EH (cell line): ENCODE measurements around the gene FAM181B.

Experiments used
- DNase-seq: peaks from one replicate; pipeline ENCODE4 v3.0.0-alpha.2; 2015; ENCODE audit warnings: low read depth

The FAM181B gene, protein sequence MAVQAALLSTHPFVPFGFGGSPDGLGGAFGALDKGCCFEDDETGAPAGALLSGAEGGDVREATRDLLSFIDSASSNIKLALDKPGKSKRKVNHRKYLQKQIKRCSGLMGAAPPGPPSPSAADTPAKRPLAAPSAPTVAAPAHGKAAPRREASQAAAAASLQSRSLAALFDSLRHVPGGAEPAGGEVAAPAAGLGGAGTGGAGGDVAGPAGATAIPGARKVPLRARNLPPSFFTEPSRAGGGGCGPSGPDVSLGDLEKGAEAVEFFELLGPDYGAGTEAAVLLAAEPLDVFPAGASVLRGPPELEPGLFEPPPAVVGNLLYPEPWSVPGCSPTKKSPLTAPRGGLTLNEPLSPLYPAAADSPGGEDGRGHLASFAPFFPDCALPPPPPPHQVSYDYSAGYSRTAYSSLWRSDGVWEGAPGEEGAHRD

DNA sequence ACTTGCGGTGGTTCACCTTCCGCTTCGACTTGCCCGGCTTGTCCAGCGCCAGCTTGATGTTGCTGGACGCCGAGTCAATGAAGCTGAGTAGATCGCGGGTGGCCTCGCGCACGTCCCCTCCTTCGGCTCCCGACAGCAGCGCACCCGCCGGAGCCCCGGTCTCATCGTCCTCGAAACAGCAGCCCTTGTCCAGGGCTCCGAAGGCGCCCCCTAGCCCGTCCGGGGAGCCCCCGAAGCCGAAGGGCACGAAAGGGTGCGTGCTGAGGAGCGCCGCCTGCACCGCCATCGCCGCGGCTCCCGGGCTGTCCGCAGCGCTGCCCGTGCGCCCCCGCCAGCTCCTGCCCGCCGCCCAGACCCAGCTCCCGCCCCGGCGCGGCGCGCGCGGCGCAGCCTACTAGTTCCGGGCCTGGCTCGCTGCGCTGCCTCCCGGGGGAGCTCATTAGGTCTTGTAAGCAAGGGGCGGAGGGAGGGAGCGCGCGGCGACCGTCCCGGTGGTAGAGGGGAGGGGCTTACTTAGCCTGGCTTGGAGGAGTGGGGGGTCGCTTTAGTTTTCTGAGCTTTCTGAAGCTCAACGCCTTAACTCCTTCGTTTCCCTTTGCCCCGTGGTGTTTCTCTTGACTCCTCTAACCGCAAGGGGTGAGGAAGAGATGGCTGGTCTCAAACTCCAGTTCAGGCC lies at the start of gene FAM181B:
Gene FAM181B (minus strand): TSS at position 421 of the 676 bp plus-strand sequence. CDS start 135 bp downstream, at position 286.
- no peak for DNase-seq

DNA sequence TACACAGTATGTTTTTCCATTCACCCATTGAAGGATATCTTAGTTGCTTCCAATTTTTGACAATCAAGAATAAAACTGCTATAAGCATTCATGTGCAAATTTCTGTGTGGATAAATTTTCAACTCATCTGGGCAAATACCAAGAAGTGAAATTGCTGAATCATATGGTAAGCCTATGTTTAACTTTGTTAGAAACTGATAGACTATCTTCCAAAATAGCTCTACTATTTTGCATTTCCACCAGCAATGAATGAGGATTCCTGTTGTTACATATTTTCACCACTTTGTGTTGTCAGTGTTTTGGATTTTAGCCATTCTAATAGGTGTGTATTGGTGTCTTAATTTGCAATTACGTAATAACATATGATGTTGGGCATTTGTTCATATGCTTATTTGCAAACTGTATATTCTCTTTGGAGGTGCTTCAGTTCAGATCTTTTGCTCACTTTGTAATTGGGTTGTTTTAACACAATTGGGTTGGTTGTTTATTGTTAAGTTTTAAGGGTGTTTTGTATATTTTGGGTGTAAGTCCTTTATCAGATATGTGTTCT lies 49.2 kb upstream of the FAM181B start:
- no peak for DNase-seq

DNA sequence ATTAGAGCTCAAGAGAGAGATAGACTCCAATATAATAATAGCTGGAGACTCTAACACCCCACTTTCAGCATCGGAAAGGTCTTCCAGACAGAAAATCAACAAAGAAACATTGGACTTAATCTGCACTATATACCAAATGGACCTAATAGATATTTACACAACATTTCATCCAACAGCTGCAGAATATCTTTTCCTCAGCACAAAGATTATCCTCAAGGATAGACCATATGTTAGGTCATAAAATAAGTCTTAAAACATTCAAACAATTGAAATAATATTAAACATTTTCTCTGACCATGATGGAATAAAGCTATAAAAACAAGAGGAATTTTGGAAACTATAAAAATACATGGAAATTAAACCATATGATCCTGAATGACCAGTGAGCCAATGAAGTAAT lies 45.1 kb upstream of the FAM181B start:
- no peak for DNase-seq

DNA sequence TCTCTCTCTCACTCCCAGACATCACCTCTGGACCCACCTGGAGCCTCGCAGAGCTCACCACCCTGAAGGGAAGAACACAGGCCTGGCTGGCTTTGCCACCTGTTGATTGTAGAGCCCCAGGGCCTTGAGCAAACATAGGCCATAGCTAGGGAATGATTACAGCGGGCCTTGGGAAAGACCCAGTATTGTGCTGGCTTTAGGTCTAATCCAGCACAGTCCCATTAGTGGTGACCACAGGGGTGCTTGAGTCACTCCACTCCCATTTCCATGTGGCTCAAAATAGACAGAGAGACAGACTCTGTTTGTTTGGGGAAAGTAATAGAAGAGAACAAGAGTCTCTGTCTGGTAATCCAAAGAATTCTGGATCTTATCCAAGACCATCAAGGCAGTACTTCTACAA lies 42.7 kb upstream of the FAM181B start:
- DNase-seq = peak; percentile 57

DNA sequence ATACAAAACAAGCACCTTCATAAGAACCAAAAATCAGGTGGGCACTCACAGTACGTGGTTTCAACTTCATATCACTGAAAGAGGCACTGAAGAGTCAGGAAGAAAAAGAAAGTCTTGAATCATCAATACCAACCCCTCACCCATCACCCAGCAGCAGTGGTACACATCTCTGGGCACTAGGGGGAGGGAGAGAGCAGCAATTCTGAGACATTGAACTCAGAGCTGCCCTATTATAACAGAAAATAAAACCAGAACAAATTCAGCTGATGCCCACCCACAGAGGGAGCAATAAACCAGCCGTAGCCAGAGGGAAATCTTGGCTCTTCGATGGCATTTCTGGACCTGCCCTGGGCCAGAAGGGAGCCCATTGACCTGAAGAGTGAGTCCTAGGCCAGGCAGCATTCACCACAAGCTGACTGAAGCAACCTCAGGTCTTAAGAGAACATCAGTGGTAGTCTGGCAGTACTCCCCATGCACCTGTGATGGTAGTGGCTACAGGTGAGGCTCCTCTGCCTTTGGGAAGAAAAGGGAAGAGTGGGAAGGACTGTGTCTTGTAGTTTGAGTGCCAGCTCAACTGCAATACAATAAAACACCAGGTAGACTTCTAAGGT lies 42.2 kb upstream of the FAM181B start:
- DNase-seq = peak; percentile 67

DNA sequence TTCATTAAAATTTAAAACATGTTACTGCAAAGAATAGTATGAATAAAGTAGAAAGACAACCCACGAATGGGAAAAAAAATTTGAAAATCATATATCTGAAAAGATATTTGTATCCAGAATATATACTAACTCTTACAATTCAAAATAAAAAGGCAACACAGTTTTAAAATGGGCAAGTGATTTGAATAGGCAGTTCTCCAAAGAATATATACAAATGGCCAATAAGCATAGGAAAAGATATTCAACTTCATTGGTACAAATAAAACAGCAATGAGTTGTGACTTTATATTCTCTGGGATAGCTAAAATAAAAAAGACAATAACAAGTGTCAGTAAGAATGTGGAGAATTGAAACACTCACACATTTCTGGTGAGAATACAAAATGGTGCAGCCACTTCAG lies 41.6 kb upstream of the FAM181B start:
- no peak for DNase-seq

DNA sequence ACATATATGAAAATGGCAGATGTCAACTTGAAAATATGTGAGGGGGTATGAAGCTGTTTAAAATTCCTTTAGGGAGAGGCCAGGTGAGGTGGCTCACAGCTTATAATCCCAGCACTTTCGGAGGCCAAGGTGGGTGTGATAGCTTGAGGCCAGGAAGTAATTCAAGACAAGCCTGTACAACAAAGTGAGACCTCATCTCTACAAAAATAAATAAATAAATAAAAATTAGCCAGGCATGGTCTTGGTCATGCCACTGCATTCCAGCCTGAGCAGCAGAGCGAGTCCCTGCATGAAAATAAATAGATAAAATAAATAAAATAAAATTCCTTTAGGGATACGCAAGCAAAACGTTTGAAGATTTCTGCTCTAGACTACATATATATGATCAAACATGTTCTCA lies 38.1 kb upstream of the FAM181B start:
- DNase-seq = no peak

DNA sequence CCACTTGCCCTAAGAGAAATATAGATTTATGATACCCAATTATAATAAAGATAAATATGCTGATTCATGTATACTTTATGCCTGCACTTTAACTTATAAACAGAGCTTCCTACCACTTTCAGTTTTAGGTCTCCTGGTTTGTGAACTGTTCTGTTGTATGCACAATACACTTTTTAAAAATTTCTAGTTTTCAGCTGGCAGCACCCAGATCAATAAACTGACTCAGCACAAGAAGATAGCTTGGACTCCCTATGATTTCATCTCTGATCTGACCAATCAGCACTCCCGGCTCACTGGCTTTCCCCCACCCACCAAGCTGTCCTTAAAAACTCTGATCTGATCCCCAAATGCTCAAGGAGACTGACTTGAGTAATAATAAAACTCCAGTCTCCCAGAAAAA lies 33.5 kb upstream of the FAM181B start:
- no peak for DNase-seq

DNA sequence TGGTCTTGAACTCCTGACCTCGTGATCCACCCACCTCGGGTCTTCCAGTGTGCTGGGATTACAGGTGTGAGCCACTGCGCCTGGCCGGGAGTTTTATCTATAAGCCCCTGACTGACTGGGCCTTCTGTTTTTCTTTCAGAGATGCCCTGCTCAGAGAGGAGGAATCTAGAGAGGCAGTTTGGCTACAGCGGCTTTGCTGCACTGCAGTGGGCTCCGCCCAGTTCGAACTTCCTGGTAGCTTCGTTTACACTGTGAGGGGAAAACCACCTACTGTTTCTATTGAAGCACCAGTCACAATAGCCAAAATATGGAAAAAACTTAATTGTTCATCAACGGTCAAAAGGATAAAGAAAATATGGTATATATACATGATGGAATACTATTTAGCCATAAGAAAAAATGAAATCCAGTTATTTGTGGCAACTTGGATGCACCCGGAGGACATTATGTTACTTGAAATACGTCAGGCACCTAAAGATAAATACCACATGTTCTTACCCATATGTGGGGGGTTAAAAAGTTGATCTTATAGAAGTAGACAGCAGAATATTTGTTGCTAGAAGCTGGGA lies 31.9 kb upstream of the FAM181B start:
- no peak for DNase-seq

DNA sequence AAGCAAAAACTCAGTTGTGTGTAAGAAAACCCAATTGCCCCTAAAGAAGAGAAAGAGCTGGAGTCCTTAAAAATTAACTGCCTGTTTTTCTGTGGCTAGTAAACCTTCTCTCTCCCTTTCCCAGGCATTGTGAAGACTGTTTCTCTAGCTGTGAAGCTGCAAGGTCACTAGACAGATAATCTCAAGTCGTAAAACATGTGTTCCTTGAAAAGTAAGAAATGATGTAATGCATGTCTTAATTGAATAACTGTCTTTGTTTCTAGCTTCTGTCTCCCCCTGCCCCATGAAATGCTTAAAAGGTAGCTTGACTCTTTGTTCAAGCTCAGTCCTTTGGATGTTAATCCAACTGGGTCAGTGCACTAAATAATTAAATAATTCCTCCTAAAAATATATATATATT lies 29.5 kb upstream of the FAM181B start:
- DNase-seq = no peak

DNA sequence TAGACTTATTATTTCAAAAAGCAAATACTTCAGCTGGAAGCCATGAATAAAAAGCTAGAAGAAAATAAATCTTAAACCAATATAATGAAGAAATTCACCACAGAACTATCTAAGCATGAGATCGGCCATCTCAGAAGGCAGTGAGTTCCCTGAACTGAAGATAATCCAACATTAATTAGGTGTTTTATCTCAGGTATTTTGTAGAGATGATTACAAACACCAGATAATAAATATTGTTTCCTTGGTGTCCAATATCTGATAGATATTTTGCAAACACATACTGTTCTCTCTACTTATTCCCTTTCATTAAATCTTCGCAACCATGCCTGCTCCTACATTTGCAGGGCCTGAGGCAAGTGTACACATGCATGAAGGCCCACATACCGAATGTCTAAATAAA lies 26.0 kb upstream of the FAM181B start:
- no peak for DNase-seq

DNA sequence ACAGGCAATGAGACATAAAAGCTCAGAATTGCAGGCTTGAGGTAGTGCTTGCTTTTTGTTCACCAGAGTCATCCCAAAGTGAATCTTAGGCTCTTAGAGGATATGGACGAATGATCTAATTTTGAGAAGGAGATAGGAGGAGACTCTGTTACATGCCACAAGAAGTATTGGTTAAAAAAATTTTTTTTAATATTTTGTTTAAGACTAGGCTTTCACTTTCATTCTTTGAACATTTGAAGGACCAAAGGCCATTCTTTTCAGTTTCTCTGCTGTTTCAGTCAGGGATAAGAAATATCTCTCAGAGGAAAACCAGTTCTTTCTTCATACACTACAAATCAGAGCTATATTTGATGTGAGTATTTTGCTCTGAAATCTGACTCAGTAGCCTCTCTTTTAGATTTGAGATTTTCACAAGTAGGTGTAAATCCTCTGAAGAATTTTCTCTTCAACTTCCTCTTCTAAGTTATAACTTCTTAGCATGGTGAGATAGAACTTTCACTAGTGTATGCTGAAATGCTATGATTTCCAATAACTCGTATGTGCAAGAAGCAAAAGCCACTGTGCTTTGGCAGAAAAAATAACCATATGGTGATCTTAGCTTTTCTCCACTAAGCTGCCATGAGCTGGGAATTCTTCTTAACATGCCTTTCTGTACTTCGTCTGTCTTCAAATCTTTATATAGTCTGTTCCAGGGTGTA lies 24.1 kb upstream of the FAM181B start:
- DNase-seq = no peak

DNA sequence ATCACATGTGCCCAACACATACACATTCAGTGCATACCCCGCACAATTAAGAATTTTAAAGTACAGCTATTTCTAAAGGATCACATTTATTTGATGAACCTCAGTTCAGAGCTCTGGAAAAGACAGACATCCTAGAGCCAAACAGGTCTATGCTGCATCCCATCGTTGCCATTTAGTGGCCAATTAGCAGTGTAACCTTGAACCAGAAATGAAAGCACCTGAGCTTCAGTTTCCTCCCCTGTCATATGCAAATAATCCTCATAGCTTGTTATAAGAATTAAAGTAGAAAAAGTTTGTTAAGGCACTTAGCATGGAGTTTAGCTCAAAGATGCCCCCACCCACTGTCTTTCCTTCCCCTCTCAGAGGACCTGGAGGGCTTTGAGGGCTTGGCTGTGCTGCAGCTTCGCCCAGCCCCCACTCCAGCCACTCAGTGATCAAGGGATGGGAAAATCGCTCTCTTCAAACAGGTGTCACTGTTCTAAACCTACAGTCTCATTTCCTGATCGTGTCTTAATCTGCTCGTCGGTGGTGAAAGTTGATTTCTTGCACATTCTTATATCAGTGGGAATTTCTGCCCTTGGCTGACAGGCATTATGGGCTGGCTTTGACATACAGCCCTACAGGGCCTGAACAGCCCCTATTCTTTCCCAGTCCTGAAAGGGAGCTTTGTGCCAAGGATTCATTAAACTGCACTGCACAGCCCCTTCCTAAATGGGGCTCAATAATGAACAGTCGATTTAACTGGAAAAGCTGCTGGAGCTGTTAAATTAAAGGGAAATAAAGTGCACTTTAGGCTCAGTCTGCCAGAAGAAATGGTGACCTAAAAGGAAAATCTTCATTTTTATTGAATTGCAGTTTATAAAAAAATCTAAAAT lies 23.3 kb upstream of the FAM181B start:
- no peak for DNase-seq

DNA sequence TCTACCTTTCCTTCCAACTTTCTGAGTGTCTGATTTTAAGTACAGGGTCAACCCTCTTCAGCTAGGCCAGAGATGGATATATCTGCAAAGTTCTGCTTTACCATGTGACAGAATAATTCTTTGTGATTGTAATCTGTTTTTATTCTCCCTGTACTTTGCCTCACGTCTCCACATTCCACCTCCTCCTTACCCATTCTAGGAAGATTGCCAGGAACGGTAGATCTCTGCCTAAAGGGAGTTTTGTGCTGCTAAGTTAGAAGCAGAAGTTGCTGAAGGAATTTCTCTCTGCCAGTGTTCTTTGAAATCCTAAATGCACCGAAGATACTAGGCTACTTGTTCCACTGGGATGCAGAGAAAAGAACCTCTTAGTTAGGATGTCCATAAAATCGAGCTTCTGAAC lies 20.7 kb upstream of the FAM181B start:
- peak; percentile 1 for DNase-seq

DNA sequence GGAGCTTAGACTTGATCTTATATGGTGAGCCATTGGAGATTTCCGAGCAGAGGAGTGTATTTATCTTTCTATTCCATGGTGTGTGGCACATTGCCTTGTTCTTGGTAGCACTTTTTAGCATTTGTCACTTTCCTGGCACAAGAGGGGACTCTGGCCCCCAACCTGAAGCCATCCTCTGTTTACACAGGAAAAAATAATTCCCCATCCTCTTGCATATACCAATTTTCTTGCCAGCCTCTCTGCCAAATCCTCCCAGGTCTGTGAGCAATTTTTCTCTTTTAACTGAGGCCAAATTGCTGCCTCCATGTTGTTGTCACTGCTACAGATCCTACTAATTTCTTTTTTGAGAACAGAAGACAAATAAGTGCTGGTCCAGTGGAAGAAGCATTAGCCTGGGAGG lies 20.3 kb upstream of the FAM181B start:
- no peak for DNase-seq

DNA sequence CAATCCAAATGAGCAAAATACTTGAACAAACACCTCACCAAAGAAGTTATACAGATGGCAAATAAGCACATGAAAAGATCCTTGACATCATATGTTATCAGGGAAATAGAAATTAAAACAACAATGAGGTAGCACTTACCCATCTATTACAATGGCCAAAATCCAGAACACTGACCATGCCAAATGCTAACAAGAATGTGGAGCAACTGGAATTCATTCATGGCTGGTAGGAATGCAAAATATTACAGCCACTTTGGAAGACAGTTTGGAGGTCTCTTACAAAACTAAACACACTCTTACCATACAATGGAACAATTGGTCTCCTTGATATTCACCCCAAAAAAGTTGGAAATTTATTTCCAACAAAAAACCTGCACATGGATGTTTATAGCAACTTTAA lies 19.1 kb upstream of the FAM181B start:
- no peak for DNase-seq

DNA sequence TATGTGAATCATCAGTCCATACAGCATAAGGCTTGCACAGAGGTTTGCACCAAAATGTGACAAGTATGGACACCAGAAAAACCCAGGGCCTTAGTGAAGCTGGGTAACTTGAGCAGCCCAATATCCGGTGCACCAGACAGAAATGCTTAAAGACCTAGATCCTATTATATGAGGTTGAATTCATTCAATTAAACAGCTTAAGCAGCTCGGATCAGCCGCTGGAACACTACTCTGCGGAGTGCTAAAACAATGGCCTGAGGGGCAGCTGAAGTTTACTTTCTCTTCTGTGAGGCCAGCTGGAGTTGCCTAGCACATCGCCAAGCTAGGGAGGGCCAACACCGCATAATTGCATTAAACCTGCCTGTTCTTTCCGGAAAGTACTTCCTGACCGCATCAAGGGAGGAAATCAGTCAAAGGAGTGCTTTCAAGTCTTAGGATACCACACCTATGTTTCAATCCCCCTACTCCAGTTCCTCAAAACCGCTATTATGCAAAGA lies 17.0 kb upstream of the FAM181B start:
- DNase-seq = peak; percentile 0

DNA sequence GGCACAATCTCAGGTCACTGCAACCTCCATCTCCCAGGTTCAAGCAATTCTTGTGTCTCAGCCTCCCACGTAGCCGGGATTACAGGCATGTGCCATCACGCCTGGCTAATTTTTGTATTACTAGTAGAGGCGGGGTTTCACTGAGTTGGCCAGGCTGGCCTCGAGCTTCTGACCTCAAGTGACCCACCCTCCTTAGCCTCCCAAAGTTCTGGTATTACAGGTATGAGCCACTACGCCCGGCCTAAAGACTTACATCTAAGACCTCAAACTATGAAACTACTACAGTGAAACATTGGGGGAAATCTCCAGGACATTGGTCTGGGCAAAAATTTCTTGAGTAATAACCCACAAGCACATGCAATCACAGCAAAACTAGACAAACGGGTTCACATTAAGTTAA lies 13.8 kb upstream of the FAM181B start:
- DNase-seq = no peak

DNA sequence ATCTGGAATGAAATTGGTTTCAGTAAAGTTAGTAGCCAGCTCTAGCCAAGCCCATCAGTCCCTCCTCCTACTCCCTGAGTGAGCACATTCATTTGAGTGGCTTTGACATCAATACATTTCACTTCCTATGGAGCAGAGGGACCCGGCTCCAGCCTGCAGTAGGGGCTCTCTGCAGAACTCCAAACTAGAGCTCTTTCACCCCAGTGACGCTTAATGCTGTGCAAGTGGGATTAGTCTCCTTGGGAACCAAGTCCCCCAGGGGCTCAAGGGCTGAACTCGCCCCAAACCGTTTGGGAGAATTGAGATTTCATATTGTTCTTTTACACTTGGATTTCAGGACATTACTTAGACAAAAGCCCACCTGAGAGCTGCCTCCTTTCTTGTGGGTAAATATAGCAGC lies 4.4 kb upstream of the FAM181B start:
- no peak for DNase-seq

DNA sequence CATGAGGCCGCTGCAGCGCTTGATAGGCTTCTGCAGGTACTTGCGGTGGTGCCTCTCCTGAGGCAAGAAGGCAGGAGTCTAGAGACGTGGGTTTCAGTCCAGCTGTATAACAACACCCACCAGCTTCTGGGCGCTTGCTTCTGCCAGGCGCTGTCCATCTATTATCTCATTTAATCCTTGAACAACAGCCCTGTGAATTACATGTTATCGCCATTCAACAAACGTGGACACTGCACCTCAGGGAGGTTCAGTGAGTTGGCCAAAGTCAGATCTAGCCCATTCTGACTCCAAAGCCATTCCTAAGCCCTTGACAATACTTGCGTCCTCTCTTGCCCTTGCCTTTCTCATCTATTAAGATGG lies 436 bp upstream of the FAM181B start:
- no peak for DNase-seq
